ENCODE measurements around the gene FBXO48. TPM values are rescaled to one million over a fixed set of nuclear protein-coding genes. Genes with fewer than 3 reads are reported as not detected.

FBXO48 gene
- total and polyA plus RNA-seq, 2 of the 4 experiments (the other 2 are of a cell fraction): 0.18 to 0.43 TPM

DNA sequence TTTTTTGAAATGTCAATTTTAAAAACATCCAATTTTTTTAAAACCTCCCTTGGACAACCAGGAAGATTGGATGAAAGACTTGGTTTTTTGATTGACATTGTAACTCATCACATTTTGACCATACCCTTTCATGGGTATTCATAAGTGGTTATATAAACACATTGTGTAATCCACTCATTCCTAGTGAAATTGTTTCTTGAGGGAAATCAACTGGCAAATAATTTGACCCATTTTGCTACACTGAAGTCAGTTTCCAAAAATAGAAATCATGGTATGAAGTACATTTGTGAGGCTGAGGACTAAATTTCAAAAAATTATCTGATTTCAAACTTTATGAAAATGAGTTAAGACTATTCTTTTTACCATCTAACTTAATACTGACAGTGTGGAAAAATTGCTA is 31.5 kb downstream of the FBXO48 start:
- H4K20me1 ChIP-seq (ENCODE audit: insufficient read depth, low read length): no peaks in the 10 kb centered on the region
- BruUV-seq (replicated peaks): no TSS peak
- no peaks in the 10 kb centered on the region for H3K9me3 ChIP-seq (ENCODE audit: control insufficient read depth, insufficient read depth, low read length)
- dilution Hi-C loops (cut with HindIII; ENCODE audit: low sequenced_read_pairs, unreplicated experiment) (no loop called here), in situ Hi-C loops (cut with MboI; ENCODE audit: low sequenced_read_pairs) (no loop called here), intact Hi-C loops (cut with micrococcal nuclease) (no loop called here)
- no peak overlapping the region for H2BK120ac ChIP-seq (ENCODE audit: low read depth, low read length)
- H3K23ac ChIP-seq (ENCODE audit: low read depth, low read length): no peak overlapping the region
- no peak overlapping the region for H3K4me3 ChIP-seq (ENCODE audit: insufficient read depth, low read depth, low read length)
- H4K5ac ChIP-seq (ENCODE audit: low read depth, low read length): no peak overlapping the region
- H3K9me1 ChIP-seq (ENCODE audit: insufficient read depth, low read length): no peaks in the 10 kb centered on the region
- 0 out of 2 replicates have a peak, but pooled peaks have one; percentile 11 for ATAC-seq (ENCODE audit: low read depth)
- H2BK20ac ChIP-seq (ENCODE audit: low read depth, low read length): no peak overlapping the region
- H4K91ac ChIP-seq (ENCODE audit: insufficient read depth, low read depth, low read length): no peak overlapping the region
- ChIA-PET POLR2A (ENCODE audit: unreplicated experiment) (no interaction called here), CTCF (no interaction called here)
- no peak overlapping the region for H2BK15ac ChIP-seq (ENCODE audit: low read depth, low read length)
- peak; percentile 56 for DNase-seq
- no peaks in the 10 kb centered on the region for H3K36me3 ChIP-seq (ENCODE audit: control insufficient read depth, insufficient read depth, low read length)
- H3K4me1 ChIP-seq (ENCODE audit: control insufficient read depth, insufficient read depth, low read length): 0 out of 2 replicates have a peak, but pooled peaks cover 2% of the 10 kb centered on the region
- no peak overlapping the region for H2BK5ac ChIP-seq (ENCODE audit: low read depth, low read length, poor library complexity, severe bottlenecking)
- no peak overlapping the region for H3K27ac ChIP-seq (ENCODE audit: insufficient read depth, low read length)
- no peak overlapping the region for H3K4me2 ChIP-seq (ENCODE audit: low read depth, low read length)
- no peaks in the 10 kb centered on the region for H3K79me1 ChIP-seq (ENCODE audit: low read depth in 1 of 2, low read length in 2 of 2)
- H2AK9ac ChIP-seq (replicated peaks; ENCODE audit: low read depth, low read length, poor library complexity): no peak overlapping the region
- no peak overlapping the region for H3K18ac ChIP-seq (ENCODE audit: low read depth, low read length)
- no peak overlapping the region for H3K4ac ChIP-seq (ENCODE audit: low read depth, low read length)
- H3K9ac ChIP-seq (ENCODE audit: low read depth, low read length): no peak overlapping the region
- H2AK5ac ChIP-seq (ENCODE audit: low read depth, low read length): no peak overlapping the region
- no peak overlapping the region for H2AFZ ChIP-seq (replicated peaks; ENCODE audit: low read length, poor library complexity)
- H3K27me3 ChIP-seq (ENCODE audit: control insufficient read depth, insufficient read depth, low read length): peaks cover 13% of the 10 kb centered on the region
- no peak overlapping the region for H3K14ac ChIP-seq (replicated peaks; ENCODE audit: low read depth, low read length)
- no peak overlapping the region for H4K8ac ChIP-seq (ENCODE audit: low read depth in 2 of 2, low read length in 2 of 2)
- H3K56ac ChIP-seq (ENCODE audit: extremely low read depth, insufficient read depth, low read length): no peak overlapping the region
- TF ChIP-seq CEBPB (IDR thresholded peaks at IDR 0.05; ENCODE audit: low read depth, low read length) (peak; percentile 51; the same call in 1 of the 2 replicates), RAD21 (IDR thresholded peaks at IDR 0.05; ENCODE audit: low read length) (no peak)

Measured in IMR-90 (cell line).